ENCODE results near the gene LINC00237. TPM values are rescaled to one million over a fixed set of nuclear protein-coding genes. Genes with fewer than 3 reads are reported as not detected.

LINC00237 gene
- total RNA-seq = 0.17 TPM in 1 of 2 replicates, not detected in the other

DNA sequence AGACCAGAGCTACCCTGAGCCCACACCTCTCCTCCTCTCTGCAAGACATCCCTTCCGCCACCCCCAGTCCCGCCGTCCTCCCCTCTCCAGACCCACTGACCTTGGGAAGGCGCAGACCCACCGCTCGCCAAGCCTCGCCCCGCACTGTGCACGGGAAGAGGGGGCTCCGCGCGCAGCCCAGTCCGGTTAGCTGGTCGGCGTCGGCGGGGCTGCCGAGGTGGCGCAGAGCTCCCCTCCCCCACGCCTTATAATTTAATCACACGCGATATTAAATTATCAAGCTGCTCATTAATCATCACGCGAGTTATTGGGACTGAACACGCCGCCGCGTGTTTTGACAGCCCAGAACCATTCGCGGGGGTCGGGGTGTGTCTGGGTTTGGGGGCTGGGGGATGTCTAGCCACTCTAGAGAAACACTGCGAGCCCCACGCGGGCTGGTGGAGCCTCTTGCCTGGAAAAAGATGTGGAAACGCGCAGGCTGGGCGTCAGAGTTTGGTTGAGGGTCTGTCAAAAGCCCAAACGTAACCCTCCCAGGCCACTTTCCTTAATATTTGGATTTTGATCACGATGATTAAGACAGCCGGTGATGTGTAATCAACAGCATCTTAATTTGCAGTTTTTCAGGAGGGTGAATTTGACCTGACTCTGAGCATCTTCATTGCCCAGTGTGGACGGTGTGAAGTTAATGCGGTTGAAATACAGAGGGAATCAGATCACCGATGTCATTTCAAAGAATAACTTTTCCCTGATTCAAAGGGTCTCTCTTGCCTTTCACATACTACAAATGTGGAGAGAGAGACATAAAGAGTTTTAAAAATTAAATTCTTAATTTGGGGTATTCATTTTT, at the start of gene LINC00237:
Gene LINC00237, minus strand, starts transcription at position 188 of the 847 bp plus-strand sequence.
- TF ChIP-seq, protein P1, sequence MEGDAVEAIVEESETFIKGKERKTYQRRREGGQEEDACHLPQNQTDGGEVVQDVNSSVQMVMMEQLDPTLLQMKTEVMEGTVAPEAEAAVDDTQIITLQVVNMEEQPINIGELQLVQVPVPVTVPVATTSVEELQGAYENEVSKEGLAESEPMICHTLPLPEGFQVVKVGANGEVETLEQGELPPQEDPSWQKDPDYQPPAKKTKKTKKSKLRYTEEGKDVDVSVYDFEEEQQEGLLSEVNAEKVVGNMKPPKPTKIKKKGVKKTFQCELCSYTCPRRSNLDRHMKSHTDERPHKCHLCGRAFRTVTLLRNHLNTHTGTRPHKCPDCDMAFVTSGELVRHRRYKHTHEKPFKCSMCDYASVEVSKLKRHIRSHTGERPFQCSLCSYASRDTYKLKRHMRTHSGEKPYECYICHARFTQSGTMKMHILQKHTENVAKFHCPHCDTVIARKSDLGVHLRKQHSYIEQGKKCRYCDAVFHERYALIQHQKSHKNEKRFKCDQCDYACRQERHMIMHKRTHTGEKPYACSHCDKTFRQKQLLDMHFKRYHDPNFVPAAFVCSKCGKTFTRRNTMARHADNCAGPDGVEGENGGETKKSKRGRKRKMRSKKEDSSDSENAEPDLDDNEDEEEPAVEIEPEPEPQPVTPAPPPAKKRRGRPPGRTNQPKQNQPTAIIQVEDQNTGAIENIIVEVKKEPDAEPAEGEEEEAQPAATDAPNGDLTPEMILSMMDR (IDR thresholded peaks at IDR 0.05) = no peak
- H3K27me3 Mint-ChIP-seq = peaks cover 64% of the 10 kb centered on the region
- POLR2A ChIA-PET = no interaction called here
- H3K36me3 Mint-ChIP-seq (ENCODE audit: low read depth) = no peaks in the 10 kb centered on the region
- H3K9me3 Mint-ChIP-seq = no peaks in the 10 kb centered on the region
- CTCF ChIA-PET = no interaction called here
- no peak within 1 kb of the TSS for H3K4me3 Mint-ChIP-seq
- ATAC-seq (ENCODE audit: low read depth) (no peak), DNase-seq (no peak)
- H3K27ac Mint-ChIP-seq = no peak within 1 kb of the TSS
- H3K4me1 Mint-ChIP-seq = peaks cover 25% of the 10 kb centered on the region
- intact Hi-C loops (cut with micrococcal nuclease) = no loop called here

DNA sequence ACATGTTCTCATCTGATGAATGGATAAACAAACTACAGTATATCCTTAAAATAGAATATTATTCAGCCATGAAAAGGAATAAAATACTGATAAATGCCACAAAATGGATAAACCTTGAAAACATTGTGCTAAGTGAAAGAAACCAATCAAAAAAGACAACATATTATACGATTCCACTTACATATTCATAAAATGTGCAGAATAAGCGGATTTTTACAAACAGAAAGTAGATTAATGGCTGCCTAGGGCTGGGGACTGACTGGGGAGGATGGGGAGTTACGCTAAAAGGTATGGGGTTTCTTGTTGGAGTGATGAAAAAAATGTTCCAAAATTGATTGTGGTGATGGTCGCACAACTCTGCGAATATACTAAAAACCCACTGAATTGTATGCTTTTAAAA, 49.1 kb upstream of the LINC00237 start:
- POLR2A ChIA-PET = no interaction called here
- no peaks in the 10 kb centered on the region for H3K9me3 Mint-ChIP-seq
- peaks cover 2% of the 10 kb centered on the region for H3K4me1 Mint-ChIP-seq
- ATAC-seq (ENCODE audit: low read depth) = no peak
- TF ChIP-seq, protein P1 (IDR thresholded peaks at IDR 0.05) = no peak
- intact Hi-C loops (cut with micrococcal nuclease) = no loop called here
- CTCF ChIA-PET = no interaction called here
- H3K27ac Mint-ChIP-seq = no peak overlapping the region
- no peaks in the 10 kb centered on the region for H3K27me3 Mint-ChIP-seq
- H3K36me3 Mint-ChIP-seq (ENCODE audit: low read depth) = peaks cover 30% of the 10 kb centered on the region
- no peak overlapping the region for H3K4me3 Mint-ChIP-seq
- no peak for DNase-seq

DNA sequence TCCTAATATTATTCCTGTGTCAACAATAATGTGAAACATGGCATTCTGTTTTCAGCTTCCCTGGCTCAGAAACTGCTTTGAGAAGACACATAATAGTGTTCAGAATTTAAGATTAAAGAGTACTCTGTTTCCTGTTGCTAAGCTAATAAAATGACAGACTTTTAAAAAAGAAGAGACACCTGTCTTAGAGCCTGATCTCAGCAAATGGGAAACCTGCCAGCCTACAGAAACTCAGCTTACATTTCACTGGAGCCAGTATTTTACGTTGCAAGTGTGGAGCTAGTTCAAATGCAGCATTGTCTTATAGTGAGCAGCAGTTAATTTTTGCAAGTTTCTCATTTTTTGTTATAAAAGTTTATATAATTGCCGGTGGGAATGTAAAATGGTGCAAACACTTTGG, 48.5 kb upstream of the LINC00237 start:
- no peaks in the 10 kb centered on the region for H3K27me3 Mint-ChIP-seq
- TF ChIP-seq, protein P1 (IDR thresholded peaks at IDR 0.05) = no peak
- no peak overlapping the region for H3K27ac Mint-ChIP-seq
- CTCF ChIA-PET = no interaction called here
- no peaks in the 10 kb centered on the region for H3K9me3 Mint-ChIP-seq
- peaks cover 28% of the 10 kb centered on the region for H3K36me3 Mint-ChIP-seq (ENCODE audit: low read depth)
- H3K4me3 Mint-ChIP-seq = no peak overlapping the region
- DNase-seq = no peak
- POLR2A ChIA-PET = no interaction called here
- intact Hi-C loops (cut with micrococcal nuclease) = no loop called here
- H3K4me1 Mint-ChIP-seq = no peaks in the 10 kb centered on the region
- no peak for ATAC-seq (ENCODE audit: low read depth)

DNA sequence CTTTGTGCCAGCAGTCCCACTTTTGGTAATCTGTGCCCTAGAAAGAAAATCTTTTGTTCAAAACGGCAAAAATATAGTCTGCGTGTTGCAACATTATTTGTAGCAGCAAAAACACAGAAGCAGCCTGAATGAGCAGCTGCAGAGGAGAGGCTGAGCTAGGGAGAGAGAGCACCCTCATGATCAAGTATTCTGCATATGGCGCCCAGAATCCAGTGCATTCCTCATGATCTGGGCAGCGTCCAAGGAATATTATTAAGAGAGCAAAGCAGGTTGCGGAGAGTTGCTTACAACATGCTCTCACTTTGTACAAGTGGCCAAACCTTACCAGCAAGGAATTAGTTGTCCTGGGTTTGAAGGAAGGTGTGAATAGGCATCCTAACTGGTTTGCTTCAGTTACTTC, 45.6 kb upstream of the LINC00237 start:
- Mint-ChIP-seq H3K36me3 (ENCODE audit: low read depth) (peaks cover 50% of the 10 kb centered on the region), H3K4me1 (no peaks in the 10 kb centered on the region), H3K27me3 (no peaks in the 10 kb centered on the region), H3K4me3 (no peak overlapping the region), H3K9me3 (no peaks in the 10 kb centered on the region), H3K27ac (no peak overlapping the region)
- TF ChIP-seq, protein P1 (IDR thresholded peaks at IDR 0.05) = no peak
- no peak for ATAC-seq (ENCODE audit: low read depth)
- ChIA-PET CTCF (no interaction called here), POLR2A (no interaction called here)
- no peak for DNase-seq
- intact Hi-C loops (cut with micrococcal nuclease) = no loop called here

DNA sequence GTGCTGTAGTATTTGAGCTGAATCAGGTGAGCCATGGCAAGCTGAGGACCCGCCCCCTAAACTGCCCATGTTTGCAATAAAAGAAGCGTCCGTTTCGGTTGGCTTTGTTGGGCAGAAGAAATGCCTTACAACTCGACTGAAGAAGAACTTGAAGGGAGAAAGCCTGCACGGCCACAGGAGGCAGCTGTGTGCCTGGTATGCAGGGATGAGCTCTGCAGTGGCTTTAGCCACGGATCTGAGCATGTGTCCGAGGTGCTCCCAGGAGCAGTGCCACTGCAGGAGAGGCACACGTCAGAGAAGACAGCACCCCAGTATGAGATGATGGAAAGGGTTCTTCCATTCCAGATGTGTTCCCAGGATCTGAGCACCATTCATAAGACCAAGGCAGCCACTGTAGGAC, 43.2 kb upstream of the LINC00237 start:
- Mint-ChIP-seq H3K36me3 (ENCODE audit: low read depth) (peaks cover 44% of the 10 kb centered on the region), H3K27ac (no peak overlapping the region)
- CTCF ChIA-PET = no interaction called here

More for the DNA sequence above, 43.2 kb upstream of the LINC00237 start:
- no peaks in the 10 kb centered on the region for H3K9me3 Mint-ChIP-seq
- no peaks in the 10 kb centered on the region for H3K27me3 Mint-ChIP-seq
- DNase-seq = no peak
- TF ChIP-seq, protein P1 (IDR thresholded peaks at IDR 0.05) = no peak
- no peak for ATAC-seq (ENCODE audit: low read depth)
- no peaks in the 10 kb centered on the region for H3K4me1 Mint-ChIP-seq
- intact Hi-C loops (cut with micrococcal nuclease) = no loop called here
- no peak overlapping the region for H3K4me3 Mint-ChIP-seq
- POLR2A ChIA-PET = no interaction called here

Data from activated B cell treated with CpG ODN at 0.5 μM for 24 hours (primary cell).